HEK293T (cell line): ENCODE measurements around the gene SLC7A6.

Experiments used
- CTBP1 ChIP-seq: fragments of 450-650 bp; IDR thresholded peaks from 2 replicates; pipeline ENCODE4 v1.6.1; 2016; ENCODE audit warnings: borderline replicate concordance
- ELF4 ChIP-seq: fragments of 450-650 bp; IDR thresholded peaks from 2 replicates; pipeline ENCODE4 v1.6.1; 2017; ENCODE audit warnings: antibody characterized with exemption
- SP1 ChIP-seq: fragments of 450-650 bp; IDR thresholded peaks from 2 replicates; pipeline ENCODE4 v1.6.1; 2017
- SUZ12 ChIP-seq: fragments of 450-650 bp; IDR thresholded peaks from 2 replicates; pipeline ENCODE4 v1.6.1; 2016; ENCODE audit warnings: mild to moderate bottlenecking

GRCh38 chr16:68236826-68237242, 27.5 kb upstream of the SLC7A6 start:
- TF ChIP-seq SUZ12 (no peak), CTBP1 (no peak), SP1 (no peak), ELF4 (no peak)
